ENCODE measurements around the gene PHLDA1. TPM values are rescaled to one million over a fixed set of nuclear protein-coding genes. Genes with fewer than 3 reads are reported as not detected.

Gene PHLDA1
- total and polyA plus RNA-seq, 2 donors (not counting 1 experiment from before 2014, with no cell fraction given), result 1.0 to 1.7 TPM

- Mint-ChIP-seq H3K27ac (no peak overlapping the region), H3K27me3 (no peaks in the 10 kb centered on the region), H3K4me1 (no peaks in the 10 kb centered on the region), H3K9me3 (ENCODE audit: insufficient read depth) (no peaks in the 10 kb centered on the region), H3K4me3 (no peak overlapping the region)
- Histone ChIP-seq H3K27me3 (replicated peaks in 1 of 4; ENCODE audit: control extremely low read depth in 1 of 4, control insufficient read depth in 3 of 4, insufficient read depth in 4 of 4, low read length in 3 of 4) (no peaks in the 10 kb centered on the region), H2AFZ (ENCODE audit: insufficient read depth, low read depth, low read length, poor library complexity, severe bottlenecking) (no peak overlapping the region), H3K4me2 (replicated peaks; ENCODE audit: low read depth, low read length, poor library complexity, severe bottlenecking) (no peak overlapping the region), H3K79me2 (ENCODE audit: control insufficient read depth, insufficient read depth, low read length) (no peaks in the 10 kb centered on the region), H3K9me3 (ENCODE audit: control extremely low read depth in 1 of 3, control insufficient read depth in 2 of 3, insufficient read depth in 1 of 3, low read length in 2 of 3) (no peaks in the 10 kb centered on the region), H3K9ac (ENCODE audit: low read length) (no peak overlapping the region), H3K36me3 (replicated peaks in 1 of 2; ENCODE audit: control extremely low read depth in 1 of 2, control insufficient read depth in 1 of 2, extremely low read depth in 1 of 2, insufficient read depth in 2 of 2, low read length in 1 of 2) (no peaks in the 10 kb centered on the region), H3K27ac (ENCODE audit: low read length in 2 of 2) (no peak overlapping the region), H3K4me3 (ENCODE audit: control extremely low read depth in 1 of 5, extremely low read depth in 1 of 5, insufficient read depth in 1 of 5, low read depth in 2 of 5, low read length in 4 of 5) (no peak overlapping the region), H4K20me1 (ENCODE audit: control insufficient read depth, insufficient read depth, low read length, poor library complexity, severe bottlenecking) (no peaks in the 10 kb centered on the region), H3K4me1 (ENCODE audit: control insufficient read depth in 2 of 2, insufficient read depth in 2 of 2, low read length in 2 of 2) (no peaks in the 10 kb centered on the region)
- intact Hi-C loops (cut with micrococcal nuclease), result no loop called here
- POLR2A ChIA-PET, result interaction anchor here (0.7 kb wide), 1 partner anchor 532 kb away, joined by 3 read pairs; no protein-coding TSS in a partner anchor
- CTCF ChIA-PET, result interaction anchor here (0.6 kb wide), 1 partner anchor 538 kb away, joined by 5 read pairs; no protein-coding TSS in a partner anchor
- ATAC-seq (ENCODE audit: low read depth), result no peak
- WGBS (ENCODE audit: insufficient coverage), result 80% methylated on average over 1 of the region's 4 CpGs
- no peak for DNase-seq
- no peak for TF ChIP-seq CTCF (IDR thresholded peaks at IDR 0.05)
Observed at GRCh38 chr12:75998292-75999063, 33.1 kb downstream of the PHLDA1 start.

GRCh38 chr12:75997658-75998057 is 33.9 kb downstream of the PHLDA1 start:
- no peak for TF ChIP-seq EZH2 (IDR thresholded peaks at IDR 0.05; ENCODE audit: borderline replicate concordance, insufficient read depth, low read depth, low read length, poor library complexity, severe bottlenecking)
- TF ChIP-seq CTCF (IDR thresholded peaks at IDR 0.05), result no peak
- Histone ChIP-seq H3K79me2 (ENCODE audit: control insufficient read depth, insufficient read depth, low read length) (no peaks in the 10 kb centered on the region), H3K27me3 (replicated peaks in 1 of 4; ENCODE audit: control extremely low read depth in 1 of 4, control insufficient read depth in 3 of 4, insufficient read depth in 4 of 4, low read length in 3 of 4) (no peaks in the 10 kb centered on the region), H3K9ac (ENCODE audit: low read length) (no peak overlapping the region), H3K9me3 (ENCODE audit: control extremely low read depth in 1 of 3, control insufficient read depth in 2 of 3, insufficient read depth in 1 of 3, low read length in 2 of 3) (no peaks in the 10 kb centered on the region), H3K4me1 (ENCODE audit: control insufficient read depth in 2 of 2, insufficient read depth in 2 of 2, low read length in 2 of 2) (no peaks in the 10 kb centered on the region), H3K36me3 (replicated peaks in 1 of 2; ENCODE audit: control extremely low read depth in 1 of 2, control insufficient read depth in 1 of 2, extremely low read depth in 1 of 2, insufficient read depth in 2 of 2, low read length in 1 of 2) (no peaks in the 10 kb centered on the region), H4K20me1 (ENCODE audit: control insufficient read depth, insufficient read depth, low read length, poor library complexity, severe bottlenecking) (no peaks in the 10 kb centered on the region), H2AFZ (ENCODE audit: insufficient read depth, low read depth, low read length, poor library complexity, severe bottlenecking) (no peak overlapping the region), H3K4me2 (replicated peaks; ENCODE audit: low read depth, low read length, poor library complexity, severe bottlenecking) (no peak overlapping the region), H3K27ac (ENCODE audit: low read length in 2 of 2) (no peak overlapping the region), H3K4me3 (ENCODE audit: control extremely low read depth in 1 of 5, extremely low read depth in 1 of 5, insufficient read depth in 1 of 5, low read depth in 2 of 5, low read length in 4 of 5) (no peak overlapping the region)
- ChIA-PET POLR2A (no interaction called here), CTCF (interaction anchor here (0.6 kb wide), 1 partner anchor 539 kb away, joined by 5 read pairs; no protein-coding TSS in a partner anchor)
- Mint-ChIP-seq H3K4me3 (no peak overlapping the region), H3K27ac (no peak overlapping the region), H3K9me3 (ENCODE audit: insufficient read depth) (no peaks in the 10 kb centered on the region), H3K4me1 (no peaks in the 10 kb centered on the region), H3K27me3 (no peaks in the 10 kb centered on the region)
- WGBS (ENCODE audit: insufficient coverage), result 100% methylated on average over 2 of the region's 3 CpGs
- intact Hi-C loops (cut with micrococcal nuclease), result no loop called here
- DNase-seq (no peak), ATAC-seq (ENCODE audit: low read depth) (no peak)
